ENCODE results near the gene DGKB.

The DGKB gene

GRCh38 chr7:14835384-14835783, 67.2 kb downstream of the DGKB start:
- DNase-seq = no peak
- H3K9me3 ChIP-seq (ENCODE audit: control insufficient read depth, low read length) = no peaks in the 10 kb centered on the region
- H3K4me1 ChIP-seq (ENCODE audit: control insufficient read depth, insufficient read depth, low read length, poor library complexity, severe bottlenecking) = no peaks in the 10 kb centered on the region
- H3K36me3 ChIP-seq (ENCODE audit: control insufficient read depth, insufficient read depth, low read length) = no peaks in the 10 kb centered on the region
- no peak overlapping the region for H3K27ac ChIP-seq (ENCODE audit: insufficient read depth, low read length, poor library complexity, severe bottlenecking)
- H3K4me3 ChIP-seq (ENCODE audit: insufficient read depth, low read depth, low read length, poor library complexity, severe bottlenecking) = no peak overlapping the region
- no peaks in the 10 kb centered on the region for H3K27me3 ChIP-seq (replicated peaks; ENCODE audit: control insufficient read depth, insufficient read depth, low read length, poor library complexity, severe bottlenecking)

- Histone ChIP-seq H3K9me3 (ENCODE audit: control insufficient read depth, low read length) (no peaks in the 10 kb centered on the region), H3K36me3 (ENCODE audit: control insufficient read depth, insufficient read depth, low read length) (no peaks in the 10 kb centered on the region), H3K4me1 (ENCODE audit: control insufficient read depth, insufficient read depth, low read length, poor library complexity, severe bottlenecking) (no peaks in the 10 kb centered on the region), H3K27me3 (replicated peaks; ENCODE audit: control insufficient read depth, insufficient read depth, low read length, poor library complexity, severe bottlenecking) (no peaks in the 10 kb centered on the region), H3K4me3 (ENCODE audit: insufficient read depth, low read depth, low read length, poor library complexity, severe bottlenecking) (no peak overlapping the region), H3K27ac (ENCODE audit: insufficient read depth, low read length, poor library complexity, severe bottlenecking) (no peak overlapping the region)
- DNase-seq = no peak
Observed at GRCh38 chr7:14834883-14835282, 67.7 kb downstream of the DGKB start.

- Histone ChIP-seq H3K4me3 (ENCODE audit: insufficient read depth, low read depth, low read length, poor library complexity, severe bottlenecking) (no peak overlapping the region), H3K9me3 (ENCODE audit: control insufficient read depth, low read length) (no peaks in the 10 kb centered on the region), H3K27me3 (replicated peaks; ENCODE audit: control insufficient read depth, insufficient read depth, low read length, poor library complexity, severe bottlenecking) (no peaks in the 10 kb centered on the region), H3K36me3 (ENCODE audit: control insufficient read depth, insufficient read depth, low read length) (no peaks in the 10 kb centered on the region), H3K27ac (ENCODE audit: insufficient read depth, low read length, poor library complexity, severe bottlenecking) (no peak overlapping the region), H3K4me1 (ENCODE audit: control insufficient read depth, insufficient read depth, low read length, poor library complexity, severe bottlenecking) (no peaks in the 10 kb centered on the region)
- no peak for DNase-seq
Observed at GRCh38 chr7:14834456-14834855, 68.1 kb downstream of the DGKB start.

GRCh38 chr7:14833707-14834106, 68.8 kb downstream of the DGKB start:
- H3K27ac ChIP-seq (ENCODE audit: insufficient read depth, low read length, poor library complexity, severe bottlenecking) = no peak overlapping the region
- no peaks in the 10 kb centered on the region for H3K9me3 ChIP-seq (ENCODE audit: control insufficient read depth, low read length)
- no peaks in the 10 kb centered on the region for H3K4me1 ChIP-seq (ENCODE audit: control insufficient read depth, insufficient read depth, low read length, poor library complexity, severe bottlenecking)
- H3K27me3 ChIP-seq (replicated peaks; ENCODE audit: control insufficient read depth, insufficient read depth, low read length, poor library complexity, severe bottlenecking) = no peaks in the 10 kb centered on the region
- DNase-seq = no peak
- no peak overlapping the region for H3K4me3 ChIP-seq (ENCODE audit: insufficient read depth, low read depth, low read length, poor library complexity, severe bottlenecking)
- no peaks in the 10 kb centered on the region for H3K36me3 ChIP-seq (ENCODE audit: control insufficient read depth, insufficient read depth, low read length)

- Histone ChIP-seq H3K27ac (ENCODE audit: insufficient read depth, low read length, poor library complexity, severe bottlenecking) (no peak overlapping the region), H3K4me3 (ENCODE audit: insufficient read depth, low read depth, low read length, poor library complexity, severe bottlenecking) (no peak overlapping the region), H3K36me3 (ENCODE audit: control insufficient read depth, insufficient read depth, low read length) (no peaks in the 10 kb centered on the region), H3K4me1 (ENCODE audit: control insufficient read depth, insufficient read depth, low read length, poor library complexity, severe bottlenecking) (no peaks in the 10 kb centered on the region), H3K27me3 (replicated peaks; ENCODE audit: control insufficient read depth, insufficient read depth, low read length, poor library complexity, severe bottlenecking) (no peaks in the 10 kb centered on the region), H3K9me3 (ENCODE audit: control insufficient read depth, low read length) (no peaks in the 10 kb centered on the region)
- no peak for DNase-seq
Observed at GRCh38 chr7:14828053-14828452, 74.5 kb downstream of the DGKB start.

- DNase-seq = no peak
- Histone ChIP-seq H3K4me3 (ENCODE audit: insufficient read depth, low read depth, low read length, poor library complexity, severe bottlenecking) (no peak overlapping the region), H3K36me3 (ENCODE audit: control insufficient read depth, insufficient read depth, low read length) (no peaks in the 10 kb centered on the region), H3K9me3 (ENCODE audit: control insufficient read depth, low read length) (no peaks in the 10 kb centered on the region), H3K4me1 (ENCODE audit: control insufficient read depth, insufficient read depth, low read length, poor library complexity, severe bottlenecking) (no peaks in the 10 kb centered on the region), H3K27ac (ENCODE audit: insufficient read depth, low read length, poor library complexity, severe bottlenecking) (no peak overlapping the region), H3K27me3 (replicated peaks; ENCODE audit: control insufficient read depth, insufficient read depth, low read length, poor library complexity, severe bottlenecking) (no peaks in the 10 kb centered on the region)
Observed at GRCh38 chr7:14826426-14826825, 76.1 kb downstream of the DGKB start.

GRCh38 chr7:14825912-14826311, 76.6 kb downstream of the DGKB start:
- no peak for DNase-seq
- no peaks in the 10 kb centered on the region for H3K36me3 ChIP-seq (ENCODE audit: control insufficient read depth, insufficient read depth, low read length)
- H3K9me3 ChIP-seq (ENCODE audit: control insufficient read depth, low read length) = no peaks in the 10 kb centered on the region
- no peaks in the 10 kb centered on the region for H3K4me1 ChIP-seq (ENCODE audit: control insufficient read depth, insufficient read depth, low read length, poor library complexity, severe bottlenecking)
- no peak overlapping the region for H3K27ac ChIP-seq (ENCODE audit: insufficient read depth, low read length, poor library complexity, severe bottlenecking)
- H3K4me3 ChIP-seq (ENCODE audit: insufficient read depth, low read depth, low read length, poor library complexity, severe bottlenecking) = no peak overlapping the region
- no peaks in the 10 kb centered on the region for H3K27me3 ChIP-seq (replicated peaks; ENCODE audit: control insufficient read depth, insufficient read depth, low read length, poor library complexity, severe bottlenecking)

GRCh38 chr7:14822481-14822854, 80.1 kb downstream of the DGKB start:
- no peak overlapping the region for H3K27ac ChIP-seq (ENCODE audit: insufficient read depth, low read length, poor library complexity, severe bottlenecking)
- DNase-seq = no peak
- no peaks in the 10 kb centered on the region for H3K27me3 ChIP-seq (replicated peaks; ENCODE audit: control insufficient read depth, insufficient read depth, low read length, poor library complexity, severe bottlenecking)
- no peak overlapping the region for H3K4me3 ChIP-seq (ENCODE audit: insufficient read depth, low read depth, low read length, poor library complexity, severe bottlenecking)
- no peaks in the 10 kb centered on the region for H3K9me3 ChIP-seq (ENCODE audit: control insufficient read depth, low read length)
- H3K36me3 ChIP-seq (ENCODE audit: control insufficient read depth, insufficient read depth, low read length) = no peaks in the 10 kb centered on the region
- H3K4me1 ChIP-seq (ENCODE audit: control insufficient read depth, insufficient read depth, low read length, poor library complexity, severe bottlenecking) = no peaks in the 10 kb centered on the region

GRCh38 chr7:14821757-14822480, 80.6 kb downstream of the DGKB start:
- Histone ChIP-seq H3K27ac (ENCODE audit: insufficient read depth, low read length, poor library complexity, severe bottlenecking) (no peak overlapping the region), H3K4me3 (ENCODE audit: insufficient read depth, low read depth, low read length, poor library complexity, severe bottlenecking) (no peak overlapping the region), H3K9me3 (ENCODE audit: control insufficient read depth, low read length) (no peaks in the 10 kb centered on the region), H3K27me3 (replicated peaks; ENCODE audit: control insufficient read depth, insufficient read depth, low read length, poor library complexity, severe bottlenecking) (no peaks in the 10 kb centered on the region), H3K36me3 (ENCODE audit: control insufficient read depth, insufficient read depth, low read length) (no peaks in the 10 kb centered on the region), H3K4me1 (ENCODE audit: control insufficient read depth, insufficient read depth, low read length, poor library complexity, severe bottlenecking) (no peaks in the 10 kb centered on the region)
- DNase-seq = no peak

GRCh38 chr7:14818871-14819270, 83.7 kb downstream of the DGKB start:
- Histone ChIP-seq H3K4me3 (ENCODE audit: insufficient read depth, low read depth, low read length, poor library complexity, severe bottlenecking) (no peak overlapping the region), H3K9me3 (ENCODE audit: control insufficient read depth, low read length) (no peaks in the 10 kb centered on the region), H3K4me1 (ENCODE audit: control insufficient read depth, insufficient read depth, low read length, poor library complexity, severe bottlenecking) (no peaks in the 10 kb centered on the region), H3K27me3 (replicated peaks; ENCODE audit: control insufficient read depth, insufficient read depth, low read length, poor library complexity, severe bottlenecking) (no peaks in the 10 kb centered on the region), H3K36me3 (ENCODE audit: control insufficient read depth, insufficient read depth, low read length) (no peaks in the 10 kb centered on the region), H3K27ac (ENCODE audit: insufficient read depth, low read length, poor library complexity, severe bottlenecking) (no peak overlapping the region)
- DNase-seq = no peak

All from effector memory CD4-positive, alpha-beta T cell (primary cell).